ENCODE data around the gene GARIN5A.

Gene GARIN5A

GRCh38 chr19:50476224-50476906 is at the start of gene GARIN5A, which contains the start of gene EMC10:
TSS of gene GARIN5A (minus strand) at chr19:50476848. CDS start at chr19:50476388, 460 bp downstream.
TSS of gene EMC10 (plus strand) at chr19:50476507. CDS start at chr19:50476545, 38 bp downstream.
- no peak for FAIRE-seq

- FAIRE-seq = no peak
Measured at GRCh38 chr19:50522881-50523280, 46.2 kb upstream of the GARIN5A start.

- FAIRE-seq = no peak
Measured at GRCh38 chr19:50520822-50521465, 44.3 kb upstream of the GARIN5A start.

- FAIRE-seq = no peak
Measured at GRCh38 chr19:50519006-50519575, 42.4 kb upstream of the GARIN5A start.

GRCh38 chr19:50518091-50519005 is 41.7 kb upstream of the GARIN5A start:
- FAIRE-seq = no peak

- no peak for FAIRE-seq
Measured at GRCh38 chr19:50517704-50518075, 41.0 kb upstream of the GARIN5A start.

GRCh38 chr19:50516964-50517703 is 40.5 kb upstream of the GARIN5A start:
- FAIRE-seq = no peak

- no peak for FAIRE-seq
Measured at GRCh38 chr19:50516456-50516855, 39.8 kb upstream of the GARIN5A start.

- no peak for FAIRE-seq
Measured at GRCh38 chr19:50515168-50515561, 38.5 kb upstream of the GARIN5A start.

GRCh38 chr19:50514346-50515167 is 37.9 kb upstream of the GARIN5A start:
- FAIRE-seq = no peak

GRCh38 chr19:50513746-50514345 is 37.2 kb upstream of the GARIN5A start, which contains the start of gene ASPDH:
TSS of gene ASPDH (minus strand) at chr19:50513913. CDS start at chr19:50513823, 90 bp downstream.
- FAIRE-seq = no peak

- no peak for FAIRE-seq
Measured at GRCh38 chr19:50512999-50513745, 36.5 kb upstream of the GARIN5A start.

GRCh38 chr19:50512112-50512998 is 35.7 kb upstream of the GARIN5A start:
- no peak for FAIRE-seq

- FAIRE-seq = peak; percentile 97
Measured at GRCh38 chr19:50511069-50511822, 34.6 kb upstream of the GARIN5A start, which contains the start of gene JOSD2. TSS of gene JOSD2 (minus strand) at chr19:50511191. CDS start at chr19:50510431, 760 bp downstream.

- no peak for FAIRE-seq
Measured at GRCh38 chr19:50510700-50511068, 34.0 kb upstream of the GARIN5A start.

- FAIRE-seq = no peak
Measured at GRCh38 chr19:50510121-50510670, 33.5 kb upstream of the GARIN5A start.

- FAIRE-seq = no peak
Measured at GRCh38 chr19:50509366-50509765, 32.7 kb upstream of the GARIN5A start.

- no peak for FAIRE-seq
Measured at GRCh38 chr19:50508843-50509190, 32.2 kb upstream of the GARIN5A start.

Measured in endometrium (tissue), 2 donors.